RWPE2 (cell line): ENCODE measurements around the gene GMPR.

Experiments
- ATAC-seq: fragments of 200-7000 bp; cut with Tn5 transposase; 3 replicates; pipeline ENCODE4 v1.9.1; 2021; ENCODE audit warnings: low read depth
- DNase-seq: peaks from one replicate; pipeline ENCODE4 v3.0.0-alpha.2; 2020; ENCODE audit warnings: low spot score
- H3K27ac ChIP-seq: fragments of 450-650 bp; 2 replicates; pipeline ENCODE4 v1.5.1; 2017; ENCODE audit warnings: mild to moderate bottlenecking; ENCODE audit not compliant: poor library complexity, severe bottlenecking
- H3K27me3 ChIP-seq: fragments of 250-450 bp; sonication (Bioruptor Pico); 2 replicates; pipeline ENCODE4 v1.5.1; 2021; ENCODE audit warnings: mild to moderate bottlenecking, moderate library complexity; ENCODE audit not compliant: insufficient read depth, poor library complexity, severe bottlenecking
- H3K36me3 ChIP-seq: fragments of 250-450 bp; sonication (Bioruptor Pico); 2 replicates; pipeline ENCODE4 v1.5.1; 2020; ENCODE audit warnings: low read depth, mild to moderate bottlenecking, moderate library complexity
- H3K4me1 ChIP-seq: fragments of 250-450 bp; sonication (Bioruptor Pico); 2 replicates; pipeline ENCODE4 v1.5.1; 2021; ENCODE audit warnings: mild to moderate bottlenecking, moderate library complexity; ENCODE audit not compliant: insufficient read depth, poor library complexity, severe bottlenecking
- H3K4me3 ChIP-seq: fragments of 250-450 bp; sonication (Bioruptor Pico); 2 replicates; pipeline ENCODE4 v1.5.1; 2021; ENCODE audit warnings: mild to moderate bottlenecking, moderate library complexity; ENCODE audit not compliant: severe bottlenecking
- H3K9me3 ChIP-seq: fragments of 250-450 bp; sonication (Bioruptor Pico); 2 replicates; pipeline ENCODE4 v1.5.1; 2021; ENCODE audit warnings: mild to moderate bottlenecking, moderate library complexity; ENCODE audit not compliant: severe bottlenecking
- CTCF ChIP-seq: fragments of 450-650 bp; IDR thresholded peaks from one replicate; pipeline ENCODE4 v1.5.1; 2017; ENCODE audit warnings: mild to moderate bottlenecking, moderate library complexity; ENCODE audit not compliant: poor library complexity, severe bottlenecking

Gene GMPR

GRCh38 chr6:16198061-16198705, 40.2 kb upstream of the GMPR start:
- Histone ChIP-seq H3K4me1 (no peaks in the 10 kb centered on the region), H3K4me3 (no peak overlapping the region), H3K9me3 (no peaks in the 10 kb centered on the region), H3K36me3 (no peaks in the 10 kb centered on the region), H3K27ac (no peak overlapping the region), H3K27me3 (peaks cover 5% of the 10 kb centered on the region)
- no peak for ATAC-seq
- TF ChIP-seq CTCF = no peak
- DNase-seq = no peak

- Histone ChIP-seq H3K27ac (no peak overlapping the region), H3K4me1 (no peaks in the 10 kb centered on the region), H3K4me3 (no peak overlapping the region), H3K27me3 (no peaks in the 10 kb centered on the region), H3K9me3 (no peaks in the 10 kb centered on the region), H3K36me3 (no peaks in the 10 kb centered on the region)
- TF ChIP-seq CTCF = no peak
- ATAC-seq (no peak), DNase-seq (no peak)
Measured at GRCh38 chr6:16199804-16200203, 38.6 kb upstream of the GMPR start.

GRCh38 chr6:16200321-16200883, 38.0 kb upstream of the GMPR start:
- ATAC-seq (no peak), DNase-seq (no peak)
- H3K27me3 ChIP-seq = no peaks in the 10 kb centered on the region
- no peak overlapping the region for H3K27ac ChIP-seq
- no peak for TF ChIP-seq CTCF
- H3K9me3 ChIP-seq = no peaks in the 10 kb centered on the region
- no peaks in the 10 kb centered on the region for H3K36me3 ChIP-seq
- no peaks in the 10 kb centered on the region for H3K4me1 ChIP-seq
- no peak overlapping the region for H3K4me3 ChIP-seq

GRCh38 chr6:16201706-16202105, 36.7 kb upstream of the GMPR start:
- DNase-seq (no peak), ATAC-seq (no peak)
- H3K4me3 ChIP-seq = no peak overlapping the region
- H3K4me1 ChIP-seq = peaks cover under 1% of the 10 kb centered on the region
- H3K9me3 ChIP-seq = no peaks in the 10 kb centered on the region
- TF ChIP-seq CTCF = no peak
- H3K27ac ChIP-seq = no peak overlapping the region
- no peaks in the 10 kb centered on the region for H3K27me3 ChIP-seq
- no peaks in the 10 kb centered on the region for H3K36me3 ChIP-seq
